OCI-LY3 (cell line): ENCODE results near the gene F5.
"Not testable (repeated sequence)": the region's sequence is repeated elsewhere in the genome, so short reads cannot be mapped to it uniquely, and the experiment has no call there.

ENCODE experiments used
- H2AFZ ChIP-seq: fragments of 200-600, 300-600 bp; shearing (Covaris generic); 2 replicates; pipeline ENCODE4 v1.6.0; 2014; ENCODE audit warnings: antibody characterized with exemption, low read depth, low read length
- H3K27ac ChIP-seq: fragments of 200-600, 300-600 bp; sonication (generic); 2 replicates; pipeline ENCODE4 v1.5.1; 2014; ENCODE audit warnings: mild to moderate bottlenecking, low read length, moderate library complexity, mixed read lengths
- H3K27me3 ChIP-seq: fragments of 200-600, 300-600 bp; sonication (generic); 2 replicates; pipeline ENCODE4 v1.6.1; 2014; ENCODE audit warnings: low read depth, low read length, mixed read lengths
- H3K36me3 ChIP-seq: fragments of 200-600, 300-600 bp; sonication (generic); replicated peaks from 2 replicates; pipeline ENCODE3; 2014; ENCODE audit warnings: low read depth, low read length, mixed read lengths
- H3K4me1 ChIP-seq: fragments of 300-600, 200-600 bp; sonication (generic); 2 replicates; pipeline ENCODE4 v1.6.1; 2014; ENCODE audit warnings: low read length, mixed read lengths
- H3K4me2 ChIP-seq: fragments of 200-600, 300-600 bp; sonication (generic); 2 replicates; pipeline ENCODE4 v1.6.1; 2014; ENCODE audit warnings: low read length, mixed read lengths
- H3K4me3 ChIP-seq: fragments of 300-600, 200-600 bp; sonication (generic); 2 replicates; pipeline ENCODE4 v1.5.1; 2014; ENCODE audit warnings: antibody characterized with exemption, mild to moderate bottlenecking, low read length, moderate library complexity
- H3K79me2 ChIP-seq: fragments of 300-600, 200-600 bp; shearing (Covaris generic); 2 replicates; pipeline ENCODE4 v1.6.1; 2014; ENCODE audit warnings: mild to moderate bottlenecking, low read length, mixed read lengths
- H3K9ac ChIP-seq: fragments of 300-600, 200-600 bp; shearing (Covaris generic); 2 replicates; pipeline ENCODE4 v1.6.0; 2014; ENCODE audit warnings: mild to moderate bottlenecking, low read length, moderate library complexity
- H3K9me3 ChIP-seq: fragments of 200-600, 300-600 bp; shearing (Covaris generic); 2 replicates; pipeline ENCODE4 v1.6.1; 2014; ENCODE audit warnings: low read length, mixed read lengths; ENCODE audit not compliant: insufficient read depth
- H4K20me1 ChIP-seq: fragments of 200-600, 300-600 bp; sonication (generic); 2 replicates; pipeline ENCODE4 v1.6.1; 2016; ENCODE audit warnings: low read length, mixed read lengths; ENCODE audit not compliant: insufficient read depth
- CTCF ChIP-seq: fragments of 200-600, 300-600 bp; sonication (generic); IDR thresholded peaks from 2 replicates; pipeline ENCODE4 v1.5.1; 2014; ENCODE audit warnings: antibody characterized with exemption, low read length, low read depth
- EZH2phosphoT487 ChIP-seq: fragments of 200-600 bp; shearing (Covaris generic); IDR thresholded peaks from 2 replicates; pipeline ENCODE4 v1.6.1; 2018; ENCODE audit warnings: antibody characterized with exemption, mixed run types, low read depth

The F5 gene

GRCh38 chr1:169508432-169509338, 77.6 kb downstream of the F5 start:
- no peak overlapping the region for H2AFZ ChIP-seq
- peaks cover 23% of the 10 kb centered on the region for H3K4me1 ChIP-seq
- TF ChIP-seq CTCF, result no peak
- no peak for TF ChIP-seq EZH2phosphoT487
- H3K4me2 ChIP-seq, result no peak overlapping the region
- no peaks in the 10 kb centered on the region for H3K79me2 ChIP-seq
- H3K36me3 ChIP-seq, result peaks cover 46% of the 10 kb centered on the region
- H3K9ac ChIP-seq, result no peak overlapping the region
- no peaks in the 10 kb centered on the region for H3K27me3 ChIP-seq
- H4K20me1 ChIP-seq, result no peaks in the 10 kb centered on the region
- H3K9me3 ChIP-seq, result no peaks in the 10 kb centered on the region
- no peak overlapping the region for H3K27ac ChIP-seq
- H3K4me3 ChIP-seq, result no peak overlapping the region

GRCh38 chr1:169507413-169507812, 78.9 kb downstream of the F5 start:
- no peak overlapping the region for H3K4me3 ChIP-seq
- H3K4me1 ChIP-seq, result peaks cover 17% of the 10 kb centered on the region
- no peak overlapping the region for H3K9ac ChIP-seq
- no peaks in the 10 kb centered on the region for H3K79me2 ChIP-seq
- H3K27ac ChIP-seq, result no peak overlapping the region
- H3K9me3 ChIP-seq, result no peaks in the 10 kb centered on the region
- peaks cover 37% of the 10 kb centered on the region for H3K36me3 ChIP-seq
- TF ChIP-seq EZH2phosphoT487, result no peak
- TF ChIP-seq CTCF, result no peak
- no peak overlapping the region for H2AFZ ChIP-seq
- no peaks in the 10 kb centered on the region for H4K20me1 ChIP-seq
- H3K4me2 ChIP-seq, result no peak overlapping the region
- no peaks in the 10 kb centered on the region for H3K27me3 ChIP-seq

- H3K36me3 ChIP-seq, result peaks cover 22% of the 10 kb centered on the region
- H3K4me2 ChIP-seq, H2AFZ ChIP-seq, H3K9ac ChIP-seq, H3K27ac ChIP-seq, H3K4me3 ChIP-seq, H3K9me3 ChIP-seq, H3K79me2 ChIP-seq, H4K20me1 ChIP-seq, H3K27me3 ChIP-seq: not testable (repeated sequence)
- peaks cover 11% of the 10 kb centered on the region for H3K4me1 ChIP-seq
Observed at GRCh38 chr1:169503601-169504000, 82.7 kb downstream of the F5 start.

DNA sequence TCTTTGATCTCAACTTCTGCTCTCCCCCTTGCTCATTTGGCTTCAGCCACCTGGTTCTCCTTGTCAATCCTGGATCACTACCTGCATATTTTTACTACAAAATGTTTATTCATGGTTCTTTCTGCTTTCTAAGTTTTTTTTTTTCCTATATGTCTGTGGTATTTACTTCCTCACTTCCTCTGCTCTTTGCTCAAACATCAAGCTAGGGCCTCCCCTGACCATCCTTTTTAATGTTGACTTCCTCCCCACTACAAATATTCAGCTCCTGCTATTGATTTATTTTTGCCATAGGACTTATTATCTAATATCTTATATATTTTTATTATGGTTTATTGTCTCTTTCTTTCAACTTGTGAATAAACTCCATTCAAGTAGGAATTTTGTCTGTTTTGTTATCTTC, 86.5 kb downstream of the F5 start:
- no peak overlapping the region for H3K4me2 ChIP-seq
- H3K27ac ChIP-seq, result no peak overlapping the region
- TF ChIP-seq CTCF (no peak), EZH2phosphoT487 (no peak)
- peaks cover 15% of the 10 kb centered on the region for H3K4me1 ChIP-seq
- H3K9me3 ChIP-seq, result no peaks in the 10 kb centered on the region
- H3K79me2 ChIP-seq, result no peaks in the 10 kb centered on the region
- H2AFZ ChIP-seq, result no peak overlapping the region
- H3K4me3 ChIP-seq, result no peak overlapping the region
- H3K9ac ChIP-seq, result no peak overlapping the region
- no peaks in the 10 kb centered on the region for H4K20me1 ChIP-seq
- no peaks in the 10 kb centered on the region for H3K27me3 ChIP-seq
- peaks cover 31% of the 10 kb centered on the region for H3K36me3 ChIP-seq
